K562 (cell line): ENCODE data around the gene REX1BD.

Experiments used
- ARID2 ChIP-seq: fragments of 450-650 bp; IDR thresholded peaks from 2 replicates; pipeline ENCODE4 v1.6.1; 2017; ENCODE audit warnings: antibody characterized with exemption, mild to moderate bottlenecking
- BRD9 ChIP-seq: fragments of 450-650 bp; IDR thresholded peaks from 2 replicates; pipeline ENCODE4 v1.6.1; 2018; ENCODE audit warnings: low read depth; ENCODE audit not compliant: partially characterized antibody
- CBX1 ChIP-seq: sonication (generic); IDR thresholded peaks from 2 replicates; pipeline ENCODE4 v1.6.1; 2016; ENCODE audit warnings: antibody characterized with exemption, low read depth, mild to moderate bottlenecking
- CEBPB ChIP-seq: fragments of 450-650 bp; IDR thresholded peaks from 2 replicates; pipeline ENCODE4 v1.6.1; 2016; ENCODE audit warnings: missing genetic modification characterization, missing compliant biosample characterization
- CREB1 ChIP-seq, 2 experiments: sonication (generic) in 1 of 2; formaldehyde crosslinking in 1 of 2; IDR thresholded peaks; 2 replicates each; pipeline versions ENCODE4 v1.6.1 to v1.8.0; 2012 to 2022; ENCODE audit warnings: inconsistent platforms in 1 of 2, mild to moderate bottlenecking in 1 of 2, missing genetic modification reagents in 1 of 2, moderate library complexity in 1 of 2
- JUND ChIP-seq, 2 experiments: IDR thresholded peaks; 2 replicates in 1 of 2; 3 replicates in 1 of 2; pipeline ENCODE4 v1.6.1; 2011; ENCODE audit warnings: borderline replicate concordance in 2 of 2, low read depth in 2 of 2, low read length in 2 of 2, improper control_type of control experiment in 1 of 2, missing biosample characterization in 1 of 2, missing genetic modification characterization in 1 of 2, missing genetic modification reagents in 1 of 2
- MED1 ChIP-seq: sonication (generic); formaldehyde crosslinking; IDR thresholded peaks from 2 replicates; pipeline ENCODE4 v1.8.1; 2023; ENCODE audit warnings: missing genetic modification reagents, borderline replicate concordance
- NBN ChIP-seq: fragments of 450-650 bp; IDR thresholded peaks from 2 replicates; pipeline ENCODE4 v1.6.1; 2016; ENCODE audit warnings: low read depth, mild to moderate bottlenecking
- NUFIP1 ChIP-seq: fragments of 450-650 bp; IDR thresholded peaks from 2 replicates; pipeline ENCODE4 v1.6.1; 2018; ENCODE audit not compliant: partially characterized antibody
- RNF219 ChIP-seq: fragments of 250-450 bp; sonication (Bioruptor Pico); IDR thresholded peaks from 2 replicates; pipeline ENCODE4 v1.5.0; 2022; ENCODE audit warnings: mild to moderate bottlenecking
- YY1 ChIP-seq, 3 experiments: IDR thresholded peaks; 2 replicates each; pipeline ENCODE4 v1.6.1; 2011; ENCODE audit warnings: low read length in 2 of 3, mild to moderate bottlenecking in 2 of 3, moderate library complexity in 2 of 3, borderline replicate concordance in 1 of 3, control low read depth in 1 of 3, low read depth in 1 of 3; ENCODE audit not compliant: insufficient read depth in 3 of 3, insufficient replicate concordance in 2 of 3, control insufficient read depth in 1 of 3, insufficient read length in 1 of 3; ENCODE audit errors: extremely low read depth in 1 of 3
- ZBTB40 ChIP-seq, 2 experiments: fragments of 450-650 bp in 1 of 2; sonication (generic) in 1 of 2; formaldehyde crosslinking in 1 of 2; IDR thresholded peaks; 2 replicates each; pipeline versions ENCODE4 v1.7.1 to v1.9.0; 2016 to 2022; ENCODE audit warnings: inconsistent platforms in 1 of 2, mild to moderate bottlenecking in 1 of 2, missing genetic modification reagents in 1 of 2

DNA sequence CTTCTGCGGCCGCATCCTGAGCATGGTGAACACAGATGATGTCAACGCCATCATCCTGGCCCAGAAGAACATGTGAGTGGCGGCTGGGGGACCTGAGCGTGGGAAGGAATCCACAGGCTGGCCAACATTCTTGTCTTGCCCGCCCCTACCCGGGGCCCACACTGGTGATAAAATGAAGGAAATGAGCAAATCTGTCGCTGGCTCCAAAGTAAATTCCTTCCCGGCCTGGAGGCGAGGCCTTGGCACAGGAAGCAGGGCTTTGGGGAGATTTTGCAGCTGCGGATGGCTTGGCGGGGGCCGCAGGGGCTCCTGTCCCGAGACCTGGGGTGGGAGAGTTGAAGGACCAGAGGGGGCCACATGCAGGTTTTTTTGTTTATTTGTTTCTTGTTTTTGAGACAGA lies 26.5 kb upstream of the REX1BD start:
- TF ChIP-seq JUND (IDR thresholded peaks at IDR 0.05; ENCODE audit: borderline replicate concordance, low read depth, low read length), result no peak
- TF ChIP-seq JUND (tag; IDR thresholded peaks at IDR 0.05; ENCODE audit: borderline replicate concordance, low read depth, low read length), result no peak
- TF ChIP-seq ARID2, result no peak
- TF ChIP-seq NBN, result no peak
- TF ChIP-seq YY1 (IDR thresholded peaks at IDR 0.05; ENCODE audit: borderline replicate concordance in 1 of 3, control insufficient read depth in 1 of 3, extremely low read depth in 1 of 3, insufficient read depth in 3 of 3, insufficient read length in 1 of 3, insufficient replicate concordance in 2 of 3, low read depth in 1 of 3, low read length in 2 of 3), result no peak
- TF ChIP-seq CREB1 (IDR thresholded peaks at IDR 0.05), result no peak
- no peak for TF ChIP-seq CREB1 (CRISPR knock-in tag; IDR thresholded peaks at IDR 0.05)
- no peak for TF ChIP-seq BRD9
- no peak for TF ChIP-seq MED1
- TF ChIP-seq CBX1, result no peak
- no peak for TF ChIP-seq CEBPB (tag)
- TF ChIP-seq NUFIP1, result no peak
- no peak for TF ChIP-seq ZBTB40 (IDR thresholded peaks at IDR 0.05)
- TF ChIP-seq ZBTB40 (CRISPR knock-in tag; IDR thresholded peaks at IDR 0.05), result no peak
- no peak for TF ChIP-seq RNF219 (CRISPR knock-in tag)
